Activated T-cell treated with anti-CD3 and anti-CD28 coated beads, Interleukin-2, amount 50 U/mL, for 4 hours (primary cell): ENCODE data around the gene EEF1G. TPM values are rescaled to one million over a fixed set of nuclear protein-coding genes. Genes with fewer than 3 reads are reported as not detected.

Experiments
- ATAC-seq, 2 donors: fragments of 200-7000 bp; cut with Tn5 transposase; one replicate each; pipeline ENCODE4 v1.10.0; 2021
- DNase-seq: peaks from one replicate; pipeline ENCODE4 v3.0.0-alpha.2; 2020
- H3K27me3 Mint-ChIP-seq: one replicate; pipeline ENCODE4 v1.8.0; 2021; ENCODE audit warnings: low read depth, mixed read lengths
- H3K36me3 Mint-ChIP-seq: one replicate; pipeline ENCODE4 v1.8.0; 2022; ENCODE audit warnings: mixed read lengths; ENCODE audit not compliant: insufficient read depth
- H3K4me1 Mint-ChIP-seq: one replicate; pipeline ENCODE4 v1.8.0; 2021; ENCODE audit warnings: low read depth, mixed read lengths
- H3K4me3 Mint-ChIP-seq: one replicate; pipeline ENCODE4 v1.8.0; 2021; ENCODE audit warnings: mild to moderate bottlenecking, moderate library complexity, mixed read lengths
- H3K9me3 Mint-ChIP-seq: one replicate; pipeline ENCODE4 v1.8.0; 2021; ENCODE audit warnings: mixed read lengths
- total RNA-seq, 3 donors: library from RNA; stranded (reverse); gene quantifications; one replicate each; pipeline ENCODE4 v1.2.1, GENCODE V29; 2021

EEF1G gene
- total RNA-seq, 3 donors from 2014 or later = 1,775 to 1,880 (median 1,879) TPM

- Mint-ChIP-seq H3K9me3 (no peaks in the 10 kb centered on the region), H3K27me3 (no peaks in the 10 kb centered on the region), H3K36me3 (peaks cover 19% of the 10 kb centered on the region), H3K4me3 (no peak overlapping the region), H3K4me1 (peaks cover 39% of the 10 kb centered on the region)
- ATAC-seq = no peak
- DNase-seq = no peak
These were observed 35.1 kb upstream of the EEF1G start for GRCh38 chr11:62608776-62609175.

GRCh38 chr11:62607714-62608113 lies 34.0 kb upstream of the EEF1G start:
- ATAC-seq (no peak), DNase-seq (no peak)
- Mint-ChIP-seq H3K4me3 (no peak overlapping the region), H3K27me3 (no peaks in the 10 kb centered on the region), H3K4me1 (peaks cover 45% of the 10 kb centered on the region), H3K9me3 (no peaks in the 10 kb centered on the region), H3K36me3 (peaks cover 25% of the 10 kb centered on the region)

GRCh38 chr11:62605902-62606301 lies 32.2 kb upstream of the EEF1G start:
- Mint-ChIP-seq H3K4me1 (peaks cover 39% of the 10 kb centered on the region), H3K4me3 (no peak overlapping the region), H3K27me3 (no peaks in the 10 kb centered on the region), H3K36me3 (peaks cover 29% of the 10 kb centered on the region), H3K9me3 (no peaks in the 10 kb centered on the region)
- DNase-seq = no peak
- no peak for ATAC-seq

GRCh38 chr11:62605467-62605866 lies 31.8 kb upstream of the EEF1G start:
- H3K4me1 Mint-ChIP-seq = peaks cover 36% of the 10 kb centered on the region
- no peak for ATAC-seq

GRCh38 chr11:62604460-62605120 lies 30.9 kb upstream of the EEF1G start:
- Mint-ChIP-seq H3K27me3 (no peaks in the 10 kb centered on the region), H3K9me3 (no peaks in the 10 kb centered on the region), H3K36me3 (peaks cover 41% of the 10 kb centered on the region), H3K4me1 (peaks cover 38% of the 10 kb centered on the region), H3K4me3 (no peak overlapping the region)
- ATAC-seq (no peak), DNase-seq (no peak)

More at GRCh38 chr11:62605467-62605866, 31.8 kb upstream of the EEF1G start:
- no peak for DNase-seq
- Mint-ChIP-seq H3K9me3 (no peaks in the 10 kb centered on the region), H3K27me3 (no peaks in the 10 kb centered on the region), H3K36me3 (peaks cover 33% of the 10 kb centered on the region), H3K4me3 (no peak overlapping the region)

GRCh38 chr11:62603776-62604299 lies 30.1 kb upstream of the EEF1G start:
- peaks cover 49% of the 10 kb centered on the region for H3K36me3 Mint-ChIP-seq
- ATAC-seq = no peak
- H3K4me1 Mint-ChIP-seq = peaks cover 43% of the 10 kb centered on the region
- H3K27me3 Mint-ChIP-seq = no peaks in the 10 kb centered on the region
- H3K9me3 Mint-ChIP-seq = no peaks in the 10 kb centered on the region
- no peak for DNase-seq
- H3K4me3 Mint-ChIP-seq = peak overlapping the region; percentile 73

GRCh38 chr11:62603072-62603408 lies 29.3 kb upstream of the EEF1G start:
- DNase-seq (no peak), ATAC-seq (no peak)
- Mint-ChIP-seq H3K4me3 (peak overlapping the region; percentile 73), H3K36me3 (peaks cover 54% of the 10 kb centered on the region), H3K4me1 (peaks cover 47% of the 10 kb centered on the region), H3K27me3 (no peaks in the 10 kb centered on the region), H3K9me3 (no peaks in the 10 kb centered on the region)

GRCh38 chr11:62602141-62603071 lies 28.7 kb upstream of the EEF1G start:
- Mint-ChIP-seq H3K4me1 (peaks cover 47% of the 10 kb centered on the region), H3K4me3 (peak overlapping the region; percentile 93), H3K27me3 (no peaks in the 10 kb centered on the region), H3K36me3 (peaks cover 55% of the 10 kb centered on the region), H3K9me3 (no peaks in the 10 kb centered on the region)
- no peak for DNase-seq
- ATAC-seq = no peak

GRCh38 chr11:62601372-62602140 lies 27.9 kb upstream of the EEF1G start, which contains the start of gene MTA2:
Gene MTA2, minus strand, starts transcription at chr11:62601865. Its CDS starts 415 bp downstream, at chr11:62601450.
- peaks cover 59% of the 10 kb centered on the region for H3K36me3 Mint-ChIP-seq
- ATAC-seq (peak; percentile 86 to 87), DNase-seq (peak; percentile 99)
- no peaks in the 10 kb centered on the region for H3K9me3 Mint-ChIP-seq
- peak within 1 kb of the TSS; percentile 93 for H3K4me3 Mint-ChIP-seq
- peaks cover 51% of the 10 kb centered on the region for H3K4me1 Mint-ChIP-seq
- H3K27me3 Mint-ChIP-seq = no peaks in the 10 kb centered on the region

- ATAC-seq (peak; percentile 25 to 29), DNase-seq (peak; percentile 40)
- Mint-ChIP-seq H3K9me3 (no peaks in the 10 kb centered on the region), H3K4me3 (peak overlapping the region; percentile 93), H3K36me3 (peaks cover 62% of the 10 kb centered on the region), H3K4me1 (peaks cover 49% of the 10 kb centered on the region), H3K27me3 (no peaks in the 10 kb centered on the region)
These were observed 27.4 kb upstream of the EEF1G start for GRCh38 chr11:62601122-62601371.

GRCh38 chr11:62600367-62601121 lies 26.9 kb upstream of the EEF1G start:
- peak overlapping the region; percentile 93 for H3K4me3 Mint-ChIP-seq
- H3K4me1 Mint-ChIP-seq = peaks cover 49% of the 10 kb centered on the region
- H3K27me3 Mint-ChIP-seq = no peaks in the 10 kb centered on the region
- DNase-seq = no peak
- no peak for ATAC-seq
- no peaks in the 10 kb centered on the region for H3K9me3 Mint-ChIP-seq
- peaks cover 63% of the 10 kb centered on the region for H3K36me3 Mint-ChIP-seq

- no peak for DNase-seq
- no peaks in the 10 kb centered on the region for H3K27me3 Mint-ChIP-seq
- no peaks in the 10 kb centered on the region for H3K9me3 Mint-ChIP-seq
- peaks cover 47% of the 10 kb centered on the region for H3K4me1 Mint-ChIP-seq
- peak overlapping the region; percentile 93 for H3K4me3 Mint-ChIP-seq
- H3K36me3 Mint-ChIP-seq = peaks cover 64% of the 10 kb centered on the region
- ATAC-seq = no peak
These were observed 26.2 kb upstream of the EEF1G start for GRCh38 chr11:62599901-62600300.

GRCh38 chr11:62599069-62599696 lies 25.5 kb upstream of the EEF1G start:
- Mint-ChIP-seq H3K36me3 (peaks cover 67% of the 10 kb centered on the region), H3K9me3 (no peaks in the 10 kb centered on the region), H3K4me1 (peaks cover 48% of the 10 kb centered on the region), H3K4me3 (peak overlapping the region; percentile 93), H3K27me3 (no peaks in the 10 kb centered on the region)
- peak; percentile 91 for DNase-seq
- ATAC-seq = peak; percentile 67 to 69
